Endothelial cell of umbilical vein (primary cell): ENCODE data around the gene RAI1. TPM values are rescaled to one million over a fixed set of nuclear protein-coding genes. Genes with fewer than 3 reads are reported as not detected.

ENCODE experiments used
- BruUV-seq: library from RNA; stranded (reverse); fragments of 400-500 nt; replicated peaks from 2 replicates; lab custom pipeline; 2021; lab: Mats Ljungman, UMichigan
- CTCF ChIA-PET: fragments of 300-600, 350-600 bp; sonication (Branson Sonifier 250); formaldehyde crosslinking; loops from one replicate; lab custom pipeline; 2021; ENCODE audit warnings: antibody characterized with exemption, inconsistent platforms; lab: Charles Lee
- POLR2A ChIA-PET: fragments of 300-600, 350-600 bp; sonication (Branson Sonifier 250); formaldehyde crosslinking; loops from one replicate; lab custom pipeline; 2021; ENCODE audit warnings: antibody characterized with exemption, inconsistent platforms; lab: Charles Lee
- DNase-seq: peaks from one replicate; pipeline ENCODE4 v3.0.0-alpha.2; 2011; ENCODE audit warnings: low read depth, low spot score
- FAIRE-seq: peaks from 2 replicates; lab custom pipeline; 2011; peaks lifted over from hg19 to GRCh38; lab: Jason Lieb, UNC
- H2AFZ ChIP-seq: 2 replicates; pipeline ENCODE4 v1.6.0; 2012; ENCODE audit warnings: low read depth, low read length, control low read depth, inconsistent platforms
- H3K27ac ChIP-seq: 2 replicates; pipeline ENCODE4 v1.5.1; 2011; ENCODE audit warnings: low read depth, mild to moderate bottlenecking, control low read depth, low read length, moderate library complexity; ENCODE audit not compliant: insufficient read depth
- H3K27me3 ChIP-seq, 2 experiments: 2 replicates each; pipeline versions ENCODE4 v1.6.0 to v1.6.1; 2011; ENCODE audit warnings: low read length in 2 of 2, mixed read lengths in 1 of 2; ENCODE audit not compliant: control insufficient read depth in 2 of 2, insufficient read depth in 2 of 2
- H3K36me3 ChIP-seq, 2 experiments: 2 replicates in 1 of 2; 3 replicates in 1 of 2; pipeline ENCODE4 v1.5.1; 2011; ENCODE audit warnings: low read length in 2 of 2, mild to moderate bottlenecking in 1 of 2, moderate library complexity in 1 of 2; ENCODE audit not compliant: control insufficient read depth in 2 of 2, insufficient read depth in 2 of 2; ENCODE audit errors: extremely low read depth in 1 of 2
- H3K4me1 ChIP-seq: 3 replicates; pipeline ENCODE4 v1.5.1; 2011; ENCODE audit warnings: mild to moderate bottlenecking, low read length; ENCODE audit not compliant: control insufficient read depth, insufficient read depth; ENCODE audit errors: extremely low read depth
- H3K4me2 ChIP-seq: 2 replicates; pipeline ENCODE4 v1.6.1; 2011; ENCODE audit warnings: low read length, control low read depth, mixed read lengths; ENCODE audit not compliant: insufficient read depth
- H3K4me3 ChIP-seq, 3 experiments: fragments of 200-600 bp in 1 of 3; sonication (generic), shearing (Covaris generic) in 1 of 3; replicated peaks in 1 of 3; 2 replicates each; pipeline ENCODE4 v1.5.1; 2011 to 2016; ENCODE audit warnings: control low read depth in 3 of 3, low read length in 3 of 3, mild to moderate bottlenecking in 2 of 3, inconsistent platforms in 1 of 3, low read depth in 1 of 3, moderate library complexity in 1 of 3; ENCODE audit not compliant: insufficient read depth in 1 of 3
- H3K79me2 ChIP-seq: 2 replicates; pipeline ENCODE4 v1.6.0; 2012; ENCODE audit warnings: low read length, inconsistent platforms; ENCODE audit not compliant: control insufficient read depth, insufficient read depth
- H3K9ac ChIP-seq: replicated peaks from 2 replicates; pipeline ENCODE3; 2011; ENCODE audit warnings: low read length, control low read depth; ENCODE audit not compliant: insufficient read depth; ENCODE audit errors: extremely low read depth
- H3K9me1 ChIP-seq: replicated peaks from 3 replicates; pipeline ENCODE4 v1.6.0; 2011; ENCODE audit warnings: mild to moderate bottlenecking, low read length; ENCODE audit not compliant: control insufficient read depth, insufficient read depth; ENCODE audit errors: extremely low read depth
- H3K9me3 ChIP-seq: replicated peaks from 2 replicates; pipeline ENCODE4 v1.5.1; 2012; ENCODE audit warnings: low read length, inconsistent platforms; ENCODE audit not compliant: control insufficient read depth, insufficient read depth
- H4K20me1 ChIP-seq: replicated peaks from 2 replicates; pipeline ENCODE3; 2011; ENCODE audit warnings: mild to moderate bottlenecking, low read length; ENCODE audit not compliant: control insufficient read depth, insufficient read depth; ENCODE audit errors: extremely low read depth
- CTCF ChIP-seq, 2 donors: IDR thresholded peaks; 1 replicate in 1 of 2; 2 replicates in 1 of 2; pipeline ENCODE4 v1.5.1; 2011; ENCODE audit warnings: low read length in 2 of 2, mild to moderate bottlenecking in 2 of 2, moderate library complexity in 2 of 2, control low read depth in 1 of 2, inconsistent platforms in 1 of 2, low read depth in 1 of 2; ENCODE audit not compliant: insufficient read depth in 1 of 2; ENCODE audit errors: extremely low read depth in 1 of 2
- EZH2 ChIP-seq: IDR thresholded peaks from 2 replicates; pipeline ENCODE4 v1.6.1; 2012; ENCODE audit warnings: borderline replicate concordance, low read depth, mild to moderate bottlenecking, moderate library complexity, low read length, inconsistent platforms; ENCODE audit not compliant: severe bottlenecking
- FOS ChIP-seq: IDR thresholded peaks from 2 replicates; pipeline ENCODE4 v1.6.1; 2011; ENCODE audit warnings: mild to moderate bottlenecking, low read length, moderate library complexity, borderline replicate concordance; ENCODE audit not compliant: insufficient read depth
- GATA2 ChIP-seq: IDR thresholded peaks from 2 replicates; pipeline ENCODE4 v1.7.0; 2011; ENCODE audit warnings: low read depth, mild to moderate bottlenecking, moderate library complexity, mixed read lengths, low read length; ENCODE audit not compliant: insufficient read length, insufficient read depth
- JUN ChIP-seq: IDR thresholded peaks from 2 replicates; pipeline ENCODE4 v1.6.1; 2011; ENCODE audit warnings: borderline replicate concordance, low read depth; ENCODE audit not compliant: insufficient read length, insufficient read depth
- MAX ChIP-seq: IDR thresholded peaks from 2 replicates; pipeline ENCODE4 v1.6.1; 2011; ENCODE audit not compliant: insufficient read depth, insufficient read length
- MYC ChIP-seq: IDR thresholded peaks from one replicate; pipeline ENCODE4 v1.6.1; 2011; ENCODE audit warnings: mild to moderate bottlenecking, low read depth, low read length
- POLR2A ChIP-seq: IDR thresholded peaks from 2 replicates; pipeline ENCODE4 v1.6.1; 2012; ENCODE audit warnings: low read depth, mild to moderate bottlenecking, control low read depth, low read length
- POLR2AphosphoS5 ChIP-seq: IDR thresholded peaks from 2 replicates; pipeline ENCODE4 v1.6.1; 2012; ENCODE audit warnings: low read depth, mild to moderate bottlenecking, control low read depth, low read length, moderate library complexity; ENCODE audit not compliant: insufficient read depth
- dilution Hi-C: fragments of 300-500 bp; cut with MboI; formaldehyde crosslinking; loops from one replicate; pipeline ENCODE4 v1.15.0; 2019; ENCODE audit warnings: low sequenced_read_pairs; ENCODE audit not compliant: extremely low pct_ligation_motif_present
- intact Hi-C: fragments of 100-400 bp; cut with micrococcal nuclease; formaldehyde crosslinking; loops from one replicate; pipeline ENCODE4 v1.10.0; 2022
- polyA plus RNA-seq, 4 experiments: library from polyadenylated mRNA; depleted of rRNA in 3 of 4; stranded (reverse) in 3 of 4; unstranded in 1 of 4; fragments of >200 nt; gene quantifications; 2 replicates each; pipeline versions ENCODE4 v1.2.1 to v1.2.3, GENCODE V29; 2011 to 2012; ENCODE audit warnings: missing spikeins in 1 of 4
- total RNA-seq: library from RNA; stranded (reverse); gene quantifications from 2 replicates; pipeline ENCODE4 v1.2.3, GENCODE V29; 2021

The RAI1 gene
- total and polyA plus RNA-seq, 2 donors (not counting 3 experiments of a cell fraction or from before 2014, with no cell fraction given) = 7.8 to 43.3 TPM

- intact Hi-C loops (no loop called here), dilution Hi-C loops (no loop called here)
- ChIA-PET CTCF (interaction anchor here (0.6 to 2.4 kb wide), 3 partner anchors 12 to 61 kb away, joined by 3 to 6 read pairs (median 3); no protein-coding TSS in a partner anchor), POLR2A (no interaction called here)
- Histone ChIP-seq H3K9me3 (no peaks in the 10 kb centered on the region), H3K27ac (peak overlapping the region; percentile 98), H3K79me2 (peaks cover 66% of the 10 kb centered on the region), H4K20me1 (no peaks in the 10 kb centered on the region), H3K4me2 (no peak overlapping the region), H3K4me1 (peaks cover 33% of the 10 kb centered on the region), H3K36me3 (no peaks in the 10 kb centered on the region), H2AFZ (no peak overlapping the region), H3K27me3 (no peaks in the 10 kb centered on the region), H3K9ac (no peak overlapping the region), H3K9me1 (no peaks in the 10 kb centered on the region), H3K4me3 (no peak overlapping the region)
- no peak for FAIRE-seq
- no peak for TF ChIP-seq MAX
- TF ChIP-seq FOS = no peak
- no peak for TF ChIP-seq POLR2AphosphoS5
- DNase-seq = no peak
- BruUV-seq = no TSS peak
Measured at GRCh38 chr17:17713839-17714238, 32.6 kb downstream of the RAI1 start.

- Histone ChIP-seq H3K9me1 (no peaks in the 10 kb centered on the region), H3K36me3 (no peaks in the 10 kb centered on the region), H3K9me3 (no peaks in the 10 kb centered on the region), H3K4me2 (no peak overlapping the region), H2AFZ (no peak overlapping the region), H3K27me3 (no peaks in the 10 kb centered on the region), H3K27ac (no peak overlapping the region), H4K20me1 (no peaks in the 10 kb centered on the region), H3K9ac (no peak overlapping the region), H3K79me2 (peaks cover 66% of the 10 kb centered on the region), H3K4me1 (peaks cover 33% of the 10 kb centered on the region), H3K4me3 (no peak overlapping the region)
- dilution Hi-C loops (no loop called here), intact Hi-C loops (no loop called here)
- CTCF ChIA-PET = interaction anchor here (0.6 to 2.4 kb wide), 2 partner anchors 12 to 34 kb away, joined by 3 to 6 read pairs; no protein-coding TSS in a partner anchor
- POLR2A ChIA-PET = no interaction called here
- TF ChIP-seq MAX (no peak), JUN (no peak), POLR2A (no peak), EZH2 (no peak), CTCF (IDR thresholded peaks at IDR 0.05; ENCODE audit: extremely low read depth in 1 of 2, insufficient read depth in 1 of 2, low read depth in 1 of 2, low read length in 2 of 2) (no peak), FOS (no peak), POLR2AphosphoS5 (no peak), MYC (no peak), GATA2 (no peak)
- no TSS peak for BruUV-seq
- DNase-seq (no peak), FAIRE-seq (no peak)
Measured at GRCh38 chr17:17714261-17714866, 33.1 kb downstream of the RAI1 start.
